HG03064 (cell line): Measurements from ENCODE around the gene FGF5.
"Not testable (repeated sequence)": the region's sequence is repeated elsewhere in the genome, so short reads cannot be mapped to it uniquely, and the experiment has no call there.

Experiments used
- ATAC-seq: cut with Tn5 transposase; IDR thresholded peaks from one replicate; pipeline ENCODE4 v1.9.1; 2021; ENCODE audit warnings: low read depth; ENCODE audit not compliant: unreplicated experiment

The FGF5 gene

GRCh38 chr4:80290665-80291064, 24.2 kb downstream of the FGF5 start:
- not testable (repeated sequence) for ATAC-seq

DNA sequence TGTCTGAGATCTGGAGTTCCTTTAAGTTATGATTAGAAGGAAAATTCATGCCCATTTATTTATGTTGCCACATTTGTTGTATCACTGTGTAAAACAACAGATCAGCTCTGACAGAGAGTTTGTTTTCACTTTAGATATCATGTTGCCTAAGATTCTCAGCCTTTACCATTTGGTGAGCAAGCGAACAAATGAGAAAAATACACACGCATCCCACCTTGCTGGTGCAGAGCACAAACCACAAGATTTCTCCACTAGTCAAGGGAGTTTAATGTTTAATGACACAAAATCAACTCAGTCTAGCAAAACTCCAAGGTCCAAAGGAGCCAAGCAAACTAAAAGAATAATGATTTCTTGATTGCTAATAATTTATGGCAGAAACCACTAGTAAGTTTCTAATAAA, 27.7 kb downstream of the FGF5 start:
- no peak for ATAC-seq

DNA sequence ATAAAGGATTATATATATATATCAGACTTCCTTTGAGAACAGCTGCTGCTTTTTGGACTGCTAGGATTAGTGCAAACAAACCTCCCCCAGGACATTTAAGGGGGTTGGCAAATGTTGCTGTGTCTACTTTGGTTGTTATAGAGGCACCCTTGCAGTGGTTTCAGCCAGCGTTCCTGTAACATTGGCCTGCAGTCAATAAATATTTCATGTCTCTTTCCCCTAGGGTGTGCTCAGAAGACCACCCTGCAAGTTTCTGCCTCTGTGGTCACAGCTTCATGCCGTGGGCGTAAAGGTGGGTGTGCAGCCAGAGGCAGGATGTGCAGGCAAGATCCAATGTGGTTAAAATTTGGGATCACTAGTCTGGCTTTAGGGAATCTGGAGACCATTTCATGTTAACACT, 28.9 kb downstream of the FGF5 start:
- ATAC-seq = no peak

- ATAC-seq = no peak
Observed at GRCh38 chr4:80295826-80296225, 29.4 kb downstream of the FGF5 start.

DNA sequence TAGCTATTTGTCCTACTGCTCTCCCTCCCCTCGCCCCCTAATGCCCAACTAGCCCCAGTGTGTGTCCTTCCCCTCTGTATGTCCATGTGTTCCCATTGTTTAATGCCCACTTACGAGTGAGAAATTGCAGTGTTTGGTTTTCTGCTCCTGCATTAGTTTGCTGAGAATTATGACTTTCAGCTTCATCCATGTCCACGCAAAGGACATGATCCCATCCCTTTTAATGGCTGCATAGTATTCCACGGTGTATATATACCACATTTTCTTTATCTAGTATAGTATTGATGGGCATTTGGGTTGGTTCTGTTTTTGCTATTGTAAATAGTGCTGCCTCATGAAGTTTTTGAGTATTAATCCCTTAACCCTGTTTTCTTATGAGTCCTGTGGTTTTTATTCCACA, 35.4 kb downstream of the FGF5 start:
- no peak for ATAC-seq

DNA sequence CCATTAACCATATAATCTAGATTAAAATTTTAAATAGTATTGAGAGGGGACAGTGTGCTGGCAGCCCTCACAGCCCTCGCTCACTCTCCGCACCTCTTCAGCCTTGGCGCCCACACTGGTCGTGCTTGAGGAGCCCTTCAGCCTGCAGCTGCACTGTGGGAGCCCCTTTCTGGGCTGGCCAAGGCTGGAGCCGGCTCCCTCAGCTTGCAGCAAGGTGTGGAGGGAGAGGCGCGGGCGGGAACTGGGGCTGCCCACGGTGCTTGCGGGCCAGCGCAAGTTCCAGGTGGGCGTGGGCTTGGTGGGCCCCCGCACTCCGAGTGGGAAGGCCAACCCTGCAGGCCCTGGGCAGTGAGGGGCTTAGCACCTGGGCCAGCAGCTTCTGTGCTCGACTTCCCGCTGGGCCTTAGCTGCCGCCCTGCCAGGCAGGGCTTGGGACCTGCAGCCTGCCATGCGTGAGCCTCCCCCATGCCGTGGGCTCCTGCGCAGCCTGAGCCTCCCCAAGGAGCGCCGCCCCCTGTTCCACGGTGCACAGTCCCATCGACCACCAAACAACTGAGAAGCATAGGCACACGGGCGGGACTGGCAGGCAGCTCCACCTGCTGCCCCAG, 36.3 kb downstream of the FGF5 start:
- no peak for ATAC-seq

DNA sequence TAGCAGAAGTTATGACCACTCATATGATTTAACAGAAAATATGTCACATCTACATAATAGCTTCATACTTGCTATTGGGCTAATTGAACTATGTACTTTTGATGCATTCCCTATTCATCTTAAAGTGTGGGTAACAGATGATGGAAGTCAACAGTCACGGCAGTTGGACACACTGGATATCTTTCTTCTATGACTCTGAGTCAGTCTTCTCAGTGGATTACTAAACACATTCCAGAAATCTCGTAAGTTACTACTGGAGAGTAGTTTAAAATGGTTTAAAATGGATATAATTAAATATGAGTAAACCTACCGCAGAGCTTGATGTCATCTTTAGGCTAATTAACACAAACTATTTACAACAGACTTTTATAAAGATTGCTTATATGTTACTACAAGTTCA, 39.0 kb downstream of the FGF5 start:
- no peak for ATAC-seq

DNA sequence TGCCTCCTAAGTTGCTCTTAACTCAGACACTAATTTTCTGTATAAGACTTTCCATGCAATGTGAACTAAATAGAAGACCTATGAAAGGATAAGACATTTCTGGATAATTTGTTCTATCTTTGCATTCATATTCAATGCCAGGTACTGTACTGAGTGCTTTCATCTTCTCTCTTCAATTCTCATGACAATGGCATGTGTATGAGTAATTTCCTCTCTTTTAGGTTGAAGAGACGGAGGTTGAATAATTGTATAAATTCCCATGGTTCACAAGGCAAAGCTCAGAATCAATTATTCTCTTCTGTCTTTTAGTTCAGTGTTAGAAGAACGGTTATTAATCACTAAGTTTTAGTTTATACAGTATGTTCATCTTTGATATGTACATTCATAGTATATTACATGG, 39.8 kb downstream of the FGF5 start:
- no peak for ATAC-seq

GRCh38 chr4:80307183-80307735, 40.8 kb downstream of the FGF5 start:
- no peak for ATAC-seq

DNA sequence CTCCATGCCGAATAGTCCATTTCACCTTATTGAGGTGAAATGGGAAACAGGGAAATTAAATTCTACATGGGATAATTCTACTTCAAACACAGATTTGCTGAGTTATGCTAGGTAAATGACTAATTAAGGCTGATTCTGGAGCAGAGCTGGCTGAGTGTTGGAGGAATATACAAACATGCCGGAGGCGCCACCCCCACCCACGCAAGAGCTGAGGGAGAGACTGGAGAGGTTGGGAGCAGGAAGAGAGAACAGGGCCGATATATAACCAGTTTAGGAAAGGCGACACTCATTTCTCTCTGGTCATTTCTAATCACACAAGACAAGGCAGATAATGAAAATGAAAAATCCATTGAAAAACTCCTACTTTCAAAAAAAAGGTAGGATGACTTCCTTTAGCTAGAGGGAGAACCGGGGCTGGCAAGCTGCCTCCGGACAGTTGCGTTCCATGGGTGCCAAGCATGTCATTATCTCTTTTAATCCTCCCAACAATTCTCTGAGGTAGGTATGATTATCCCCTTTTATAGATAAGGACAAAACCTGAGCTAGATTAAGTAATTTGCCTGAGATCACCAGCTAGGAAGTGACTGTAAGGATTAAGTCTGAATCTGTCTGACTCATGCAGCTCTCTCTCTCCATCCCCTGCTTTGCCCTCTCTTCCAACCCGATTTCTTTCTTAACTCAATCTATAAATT, 41.5 kb downstream of the FGF5 start:
- ATAC-seq = no peak

GRCh38 chr4:80308466-80308822, 42.0 kb downstream of the FGF5 start:
- no peak for ATAC-seq

DNA sequence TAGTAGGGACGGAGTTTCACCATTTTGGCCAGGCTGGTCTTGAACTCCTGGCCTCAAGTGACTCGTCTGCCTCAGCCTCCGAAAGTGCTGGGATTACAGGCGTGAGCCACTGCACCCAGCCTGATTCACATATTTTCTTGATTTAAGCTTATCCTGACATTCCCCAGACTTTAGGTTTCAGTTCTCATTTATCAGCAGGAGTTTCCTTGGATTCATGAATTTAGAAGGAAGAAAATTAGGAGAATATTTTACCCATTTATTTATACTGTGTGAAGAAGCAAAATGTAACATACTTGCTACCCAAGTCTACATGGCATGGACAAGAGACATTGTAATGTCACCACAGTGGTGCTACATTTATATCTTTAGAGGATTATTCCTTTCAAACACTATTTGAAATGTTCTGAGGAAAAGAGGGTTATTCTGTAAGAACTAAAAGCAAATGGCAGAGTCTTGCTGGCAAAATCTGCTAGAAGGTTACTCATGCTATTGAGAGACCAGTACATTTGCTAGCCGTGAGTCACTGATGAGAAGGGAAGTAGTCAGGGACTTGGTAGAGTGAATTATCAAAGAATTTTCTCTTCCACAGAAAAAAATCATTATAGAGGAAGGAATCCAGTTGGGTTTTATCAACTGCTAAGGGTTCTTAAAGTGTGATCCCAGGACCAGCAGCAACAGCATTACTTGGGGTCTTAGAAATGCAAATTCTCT, 43.0 kb downstream of the FGF5 start:
- no peak for ATAC-seq

GRCh38 chr4:80311130-80311529, 44.7 kb downstream of the FGF5 start:
- ATAC-seq = no peak

DNA sequence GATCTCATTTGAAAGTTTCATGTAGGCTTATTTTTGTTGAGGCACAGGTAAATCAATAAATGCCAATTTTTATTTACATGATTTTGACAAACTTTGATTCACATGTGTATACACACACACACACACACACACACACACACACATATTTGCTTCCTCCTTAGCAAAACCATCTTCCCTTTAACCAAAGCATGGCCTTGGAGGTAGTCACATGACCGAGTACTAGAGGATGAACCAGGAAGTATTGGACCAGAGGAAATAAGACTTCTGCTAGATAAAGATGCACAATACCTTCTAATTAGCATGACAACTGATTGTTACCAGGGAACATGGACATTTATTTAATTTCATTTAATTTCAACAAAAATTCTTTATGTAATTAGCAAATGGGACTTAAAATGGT, 45.7 kb downstream of the FGF5 start:
- no peak for ATAC-seq

- no peak for ATAC-seq
Observed at GRCh38 chr4:80313627-80314026, 47.2 kb downstream of the FGF5 start.

DNA sequence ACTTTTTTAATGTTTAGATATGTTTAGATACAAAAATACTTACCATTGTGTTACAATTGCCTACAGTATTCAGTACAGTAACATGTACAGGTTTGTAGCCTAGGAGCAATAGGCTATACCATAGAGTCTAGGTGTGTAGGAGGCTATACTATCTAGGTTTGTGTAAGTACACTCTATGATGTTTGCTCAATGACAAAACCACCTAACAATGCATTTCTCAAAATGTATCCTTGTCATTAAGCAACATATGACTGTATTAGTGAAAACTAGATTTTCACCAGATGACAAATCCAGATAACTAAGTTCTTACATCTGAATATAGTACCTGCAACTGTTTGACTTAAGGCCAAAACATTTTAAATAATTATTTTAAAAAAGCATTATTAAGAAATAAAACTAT, 49.4 kb downstream of the FGF5 start:
- ATAC-seq = not testable (repeated sequence)

DNA sequence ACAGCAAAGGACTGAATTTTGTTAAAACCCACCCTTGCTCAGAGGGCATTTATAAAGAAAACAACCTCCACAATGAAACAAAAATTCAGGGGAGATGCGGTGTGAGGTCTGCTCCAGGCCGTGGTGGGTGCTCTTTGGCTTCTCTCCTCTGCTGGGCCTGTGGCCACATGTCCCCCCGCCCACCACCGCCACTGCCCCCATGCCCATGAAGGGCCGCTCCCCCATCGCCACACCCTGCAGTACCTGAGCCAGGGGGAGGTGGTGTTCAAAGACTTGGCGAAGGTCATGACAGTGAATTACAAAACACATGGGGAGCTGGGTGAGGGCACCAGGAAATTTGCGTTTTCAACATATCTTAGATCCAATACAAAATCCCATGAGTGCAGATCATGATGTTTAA, 54.9 kb downstream of the FGF5 start:
- no peak for ATAC-seq

GRCh38 chr4:80321776-80322175, 55.3 kb downstream of the FGF5 start:
- no peak for ATAC-seq

GRCh38 chr4:80322716-80323115, 56.3 kb downstream of the FGF5 start:
- ATAC-seq = no peak

DNA sequence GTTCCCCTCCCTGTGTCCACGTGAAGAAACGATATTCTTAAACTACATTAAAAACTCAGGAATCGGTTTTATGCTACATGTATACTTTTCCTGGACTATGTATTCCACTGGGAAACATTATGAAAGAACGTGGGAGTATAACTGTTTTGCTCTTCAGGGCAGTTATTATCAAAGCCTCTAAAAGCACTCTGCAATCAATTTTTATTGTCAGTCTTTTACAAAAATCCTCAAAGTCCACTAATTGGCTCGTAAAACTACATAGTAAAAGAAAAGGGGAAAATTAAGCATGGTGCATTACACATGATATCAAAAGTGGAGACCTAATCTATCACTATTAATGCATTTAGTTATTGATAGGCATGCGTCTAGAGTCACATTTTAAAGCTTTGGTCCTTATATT, 57.7 kb downstream of the FGF5 start:
- ATAC-seq = no peak

DNA sequence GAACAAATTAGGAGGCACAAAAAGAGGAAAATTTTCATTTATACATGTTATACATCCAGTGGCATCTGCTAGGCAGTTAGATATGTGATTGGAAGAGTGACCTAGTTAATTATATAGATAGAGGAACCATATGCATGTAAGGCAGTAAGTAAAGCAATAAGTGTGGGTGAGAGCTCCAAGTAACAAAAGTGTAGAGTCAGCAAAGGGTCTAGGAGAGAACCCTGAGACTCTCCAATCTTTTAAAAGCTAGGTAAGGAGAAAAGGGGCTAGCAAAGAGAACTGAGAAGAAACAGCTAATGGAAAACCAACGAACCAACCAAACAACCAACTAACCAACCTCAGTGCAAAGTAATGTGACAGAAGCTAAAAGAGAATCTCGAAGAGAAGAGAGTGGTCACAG, 65.2 kb downstream of the FGF5 start:
- no peak for ATAC-seq

- ATAC-seq = no peak
Observed at GRCh38 chr4:80333121-80333520, 66.7 kb downstream of the FGF5 start.
